HepG2 (cell line): Measurements from ENCODE around the gene CNIH4. TPM values are rescaled to one million over a fixed set of nuclear protein-coding genes. Genes with fewer than 3 reads are reported as not detected.

ENCODE experiments used
- ATAC-seq: fragments of 200-7000 bp; cut with Tn5 transposase; 3 replicates; pipeline ENCODE4 v1.9.1; 2020; ENCODE audit warnings: mild to moderate bottlenecking, moderate library complexity
- BruUV-seq: library from RNA; stranded (reverse); fragments of 400-500 nt; replicated peaks from 2 replicates; lab custom pipeline; 2021; lab: Mats Ljungman, UMichigan
- CTCF ChIA-PET: fragments of 300-600 bp; formaldehyde crosslinking; extraction: SDS; loops from one replicate; lab custom pipeline; 2021; ENCODE audit warnings: low total read pairs, inconsistent platforms, low intra/inter-chr PET ratio; lab: Yijun Ruan, JAX
- POLR2A ChIA-PET: fragments of 350-600 bp; sonication (Branson Sonifier 250); formaldehyde crosslinking; loops from one replicate; lab custom pipeline; 2020; ENCODE audit warnings: antibody characterized with exemption, inconsistent platforms; lab: Yijun Ruan, JAX
- DNase-seq: peaks from one replicate; pipeline ENCODE4 v3.0.0-alpha.2; 2015; ENCODE audit warnings: low spot score
- FAIRE-seq: peaks from 3 replicates; lab custom pipeline; 2011; peaks lifted over from hg19 to GRCh38; lab: Jason Lieb, UNC
- H2AFZ ChIP-seq: one replicate; pipeline ENCODE4 v1.6.1; 2011; ENCODE audit warnings: low read length, inconsistent platforms
- H3K27ac ChIP-seq: fragments of 300-600 bp; 3 replicates; pipeline ENCODE4 v1.8.0; 2011; ENCODE audit warnings: mixed run types, mild to moderate bottlenecking, mixed read lengths, low read length, inconsistent platforms; ENCODE audit not compliant: insufficient read depth; ENCODE audit errors: extremely low read length
- H3K27me3 ChIP-seq, 2 experiments: fragments of 200-600 bp in 1 of 2; 2 replicates in 1 of 2; 3 replicates in 1 of 2; pipeline versions ENCODE4 v1.6.0 to v1.8.0; 2011; ENCODE audit warnings: low read length in 2 of 2, mild to moderate bottlenecking in 2 of 2, moderate library complexity in 2 of 2, inconsistent platforms in 1 of 2; ENCODE audit not compliant: insufficient read depth in 2 of 2, control insufficient read depth in 1 of 2
- H3K36me3 ChIP-seq, 2 experiments: fragments of 200-600 bp in 1 of 2; replicated peaks in 1 of 2; 2 replicates in 1 of 2; 3 replicates in 1 of 2; pipeline versions ENCODE4 v1.5.1 to v1.8.0; 2011; ENCODE audit warnings: low read length in 2 of 2, inconsistent platforms in 1 of 2; ENCODE audit not compliant: insufficient read depth in 2 of 2, control insufficient read depth in 1 of 2
- H3K4me1 ChIP-seq: 2 replicates; pipeline ENCODE4 v1.5.1; 2012; ENCODE audit warnings: low read length, inconsistent platforms; ENCODE audit not compliant: insufficient read depth
- H3K4me2 ChIP-seq: 2 replicates; pipeline ENCODE4 v1.6.0; 2011; ENCODE audit warnings: low read depth, low read length, inconsistent platforms
- H3K4me3 ChIP-seq, 3 experiments: fragments of 200-600 bp in 1 of 3; sonication (generic), shearing (Covaris generic) in 1 of 3; replicated peaks in 1 of 3; 2 replicates each; pipeline ENCODE4 v1.5.1; 2011 to 2016; ENCODE audit warnings: low read length in 3 of 3, inconsistent platforms in 2 of 3, low read depth in 2 of 3, mild to moderate bottlenecking in 2 of 3, control low read depth in 1 of 3, mixed read lengths in 1 of 3; ENCODE audit not compliant: insufficient read depth in 1 of 3
- H3K79me2 ChIP-seq: one replicate; pipeline ENCODE4 v1.6.1; 2011; ENCODE audit warnings: low read length, inconsistent platforms; ENCODE audit not compliant: insufficient read depth
- H3K9ac ChIP-seq: 2 replicates; pipeline ENCODE4 v1.6.0; 2011; ENCODE audit warnings: mild to moderate bottlenecking, low read depth, low read length, inconsistent platforms; ENCODE audit not compliant: insufficient read depth
- H3K9me3 ChIP-seq: 2 replicates; pipeline ENCODE4 v1.5.1; 2012; ENCODE audit warnings: mild to moderate bottlenecking, low read length
- H4K20me1 ChIP-seq: 2 replicates; pipeline ENCODE4 v1.6.0; 2011; ENCODE audit warnings: inconsistent platforms, mild to moderate bottlenecking, low read length, moderate library complexity; ENCODE audit not compliant: insufficient read depth
- ARNT ChIP-seq: fragments of 450-650 bp; IDR thresholded peaks from 2 replicates; pipeline ENCODE4 v1.6.1; 2017
- KLF16 ChIP-seq, 2 experiments: sonication (generic) in 1 of 2; formaldehyde crosslinking in 1 of 2; IDR thresholded peaks; 2 replicates each; pipeline versions ENCODE4 v1.6.1 to v1.8.0; 2016 to 2023; ENCODE audit warnings: missing genetic modification reagents in 2 of 2, missing compliant biosample characterization in 1 of 2
- RARG ChIP-seq: sonication (generic); formaldehyde crosslinking; IDR thresholded peaks from 2 replicates; pipeline ENCODE4 v1.4.0; 2020; ENCODE audit warnings: low read depth, mild to moderate bottlenecking, missing genetic modification reagents
- TBX2 ChIP-seq: sonication (generic); formaldehyde crosslinking; IDR thresholded peaks from 2 replicates; pipeline ENCODE4 v1.5.0; 2020; ENCODE audit warnings: missing genetic modification reagents, mild to moderate bottlenecking, borderline replicate concordance
- TCF7 ChIP-seq: sonication (generic); IDR thresholded peaks from 2 replicates; pipeline ENCODE4 v1.6.1; 2016; ENCODE audit warnings: antibody characterized with exemption, low read depth
- YEATS4 ChIP-seq: sonication (generic); formaldehyde crosslinking; IDR thresholded peaks from 2 replicates; pipeline ENCODE4 v1.4.0; 2020; ENCODE audit warnings: missing genetic modification reagents, borderline replicate concordance
- ZBTB38 ChIP-seq: sonication (generic); formaldehyde crosslinking; IDR thresholded peaks from 2 replicates; pipeline ENCODE4 v1.5.1; 2020; ENCODE audit warnings: mild to moderate bottlenecking, missing genetic modification reagents
- ZNF10 ChIP-seq: sonication (generic); formaldehyde crosslinking; IDR thresholded peaks from 2 replicates; pipeline ENCODE4 v1.4.0; 2020; ENCODE audit warnings: mild to moderate bottlenecking, low read depth, missing genetic modification reagents, borderline replicate concordance
- ZNF20 ChIP-seq: sonication (generic); formaldehyde crosslinking; IDR thresholded peaks from 2 replicates; pipeline ENCODE4 v1.4.0; 2020; ENCODE audit warnings: mild to moderate bottlenecking, moderate library complexity, missing genetic modification reagents
- ZNF546 ChIP-seq: sonication (generic); formaldehyde crosslinking; conservative IDR thresholded peaks from 2 replicates; pipeline ENCODE4 v1.8.1; 2023; ENCODE audit warnings: mild to moderate bottlenecking, missing genetic modification reagents
- ZNF577 ChIP-seq: sonication (generic); formaldehyde crosslinking; IDR thresholded peaks from 2 replicates; pipeline ENCODE4 v1.4.0; 2020; ENCODE audit warnings: mild to moderate bottlenecking, low read depth, missing genetic modification reagents, borderline replicate concordance
- ZNF776 ChIP-seq: sonication (generic); formaldehyde crosslinking; IDR thresholded peaks from 2 replicates; pipeline ENCODE4 v1.4.0; 2020; ENCODE audit warnings: mild to moderate bottlenecking, missing genetic modification reagents
- WGBS: methylation state at CpG from one replicate; pipeline ENCODE4 v1.1.6; 2017; ENCODE audit warnings: low lambda C conversion rate; 5-methylcytosine and 5-hydroxymethylcytosine counted together
- in situ Hi-C: cut with HindIII; loops from 2 replicates; pipeline ENCODE4 v1.10.0; 2017; ENCODE audit warnings: low pct_unique_long_range_greater_than_20kb; ENCODE audit not compliant: extremely low pct_ligation_motif_present
- intact Hi-C: fragments of 100-400 bp; cut with micrococcal nuclease; formaldehyde crosslinking; loops from one replicate; pipeline ENCODE4 v1.10.0; 2022; ENCODE audit not compliant: unreplicated experiment
- polyA plus RNA-seq, 8 experiments: library from polyadenylated mRNA; depleted of rRNA in 3 of 8; stranded (reverse) in 7 of 8; unstranded in 1 of 8; fragments of >200 nt; fragmentation: Illumina TruSeq in 4 of 8; extraction: Trizol in 4 of 8; gene quantifications; 2 replicates each; pipeline versions ENCODE4 v1.2.1 to v1.2.3, GENCODE V29; 2011 to 2016; ENCODE audit warnings: low read depth in 4 of 8, missing spikeins in 1 of 8, mixed read lengths in 1 of 8; ENCODE audit not compliant: insufficient read depth in 1 of 8
- total RNA-seq, 5 experiments: library from RNA; depleted of rRNA; stranded (reverse); fragments of >200 nt; fragmentation: Illumina TruSeq; extraction: Trizol; gene quantifications; 2 replicates each; pipeline ENCODE4 v1.2.3, GENCODE V29; 2016; ENCODE audit warnings: low read depth in 1 of 5
- TF ChIP-seq, protein P1 (sequence below): sonication (generic); formaldehyde crosslinking; IDR thresholded peaks from 2 replicates; pipeline ENCODE4 v1.9.0; 2021; ENCODE audit warnings: missing genetic modification reagents, borderline replicate concordance

The CNIH4 gene
- total and polyA plus RNA-seq, 2 of the 13 experiments (the other 11 are each of a cell fraction or from before 2014, with no cell fraction given), result 51.8 to 52.9 TPM

DNA sequence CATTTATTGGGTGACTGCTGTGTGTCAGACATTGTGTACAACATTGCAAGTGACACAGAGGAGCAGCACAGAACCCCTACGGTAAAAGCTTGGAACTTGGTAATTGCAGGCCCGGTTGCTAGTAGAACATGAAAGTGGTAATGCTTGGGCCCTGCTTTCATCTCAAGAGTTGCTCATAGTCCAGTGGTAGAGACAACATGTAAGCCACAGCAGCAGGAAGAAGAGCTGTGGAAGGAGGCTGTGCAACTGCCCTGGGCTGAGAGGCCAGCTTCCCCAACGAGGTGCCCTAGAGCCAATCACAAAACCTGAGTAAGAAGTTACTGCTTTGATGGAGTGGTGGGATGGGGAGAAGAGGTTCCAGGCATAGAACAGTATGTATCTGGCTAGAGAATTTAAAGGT is 18.4 kb downstream of the CNIH4 start:
- no TSS peak for BruUV-seq
- no peak overlapping the region for H2AFZ ChIP-seq
- intact Hi-C loops (no loop called here), in situ Hi-C loops (no loop called here)
- no peak for TF ChIP-seq RARG
- no peak for TF ChIP-seq TBX2 (CRISPR knock-in tag)
- no peak for TF ChIP-seq ZNF10 (CRISPR knock-in tag)
- no peak for TF ChIP-seq ZNF776
- no peak for TF ChIP-seq ZBTB38 (CRISPR knock-in tag)
- TF ChIP-seq ARNT, result no peak
- no peak for TF ChIP-seq ZNF577 (CRISPR knock-in tag)
- TF ChIP-seq YEATS4 (CRISPR knock-in tag), result no peak
- no peak for TF ChIP-seq ZNF20 (CRISPR knock-in tag)
- TF ChIP-seq ZNF546, result no peak
- no peak for TF ChIP-seq TCF7
- TF ChIP-seq KLF16 (CRISPR knock-in tag; IDR thresholded peaks at IDR 0.05), result no peak
- TF ChIP-seq, protein P1, sequence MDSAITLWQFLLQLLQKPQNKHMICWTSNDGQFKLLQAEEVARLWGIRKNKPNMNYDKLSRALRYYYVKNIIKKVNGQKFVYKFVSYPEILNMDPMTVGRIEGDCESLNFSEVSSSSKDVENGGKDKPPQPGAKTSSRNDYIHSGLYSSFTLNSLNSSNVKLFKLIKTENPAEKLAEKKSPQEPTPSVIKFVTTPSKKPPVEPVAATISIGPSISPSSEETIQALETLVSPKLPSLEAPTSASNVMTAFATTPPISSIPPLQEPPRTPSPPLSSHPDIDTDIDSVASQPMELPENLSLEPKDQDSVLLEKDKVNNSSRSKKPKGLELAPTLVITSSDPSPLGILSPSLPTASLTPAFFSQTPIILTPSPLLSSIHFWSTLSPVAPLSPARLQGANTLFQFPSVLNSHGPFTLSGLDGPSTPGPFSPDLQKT (CRISPR knock-in tag), result no peak
- FAIRE-seq, result no peak
- no peak overlapping the region for H3K27ac ChIP-seq
- H3K4me3 ChIP-seq, result no peak overlapping the region
- no peaks in the 10 kb centered on the region for H3K79me2 ChIP-seq
- H3K9me3 ChIP-seq, result no peaks in the 10 kb centered on the region
- H3K4me2 ChIP-seq, result no peak overlapping the region
- ATAC-seq, result no peak
- no peak overlapping the region for H3K9ac ChIP-seq
- WGBS, result 96% methylated on average over 3 of the region's 3 CpGs
- no peaks in the 10 kb centered on the region for H3K27me3 ChIP-seq
- CTCF ChIA-PET, result no interaction called here
- peaks cover 11% of the 10 kb centered on the region for H3K4me1 ChIP-seq
- DNase-seq, result no peak
- POLR2A ChIA-PET, result no interaction called here
- H4K20me1 ChIP-seq, result no peaks in the 10 kb centered on the region
- H3K36me3 ChIP-seq, result peaks cover 8 to 39% of the 10 kb centered on the region in 2 experiments
